B cell (primary cell): Measurements from ENCODE around the gene FNDC3A. TPM values are rescaled to one million over a fixed set of nuclear protein-coding genes. Genes with fewer than 3 reads are reported as not detected.

ENCODE experiments used
- ATAC-seq: fragments of 200-7000 bp; cut with Tn5 transposase; one replicate; pipeline ENCODE4 v1.10.0; 2021; ENCODE audit warnings: low read depth, mild to moderate bottlenecking, moderate number of reproducible peaks, moderate library complexity
- CTCF ChIA-PET: fragments of 350-600 bp; sonication (Branson Sonifier 250); formaldehyde crosslinking; loops from one replicate; lab custom pipeline; 2021; ENCODE audit warnings: antibody characterized with exemption, inconsistent platforms; lab: Charles Lee
- POLR2A ChIA-PET: fragments of 350-600 bp; sonication (Branson Sonifier 250); formaldehyde crosslinking; loops from one replicate; lab custom pipeline; 2021; ENCODE audit warnings: antibody characterized with exemption; lab: Charles Lee
- DNase-seq: peaks from one replicate; pipeline ENCODE4 v3.0.0; 2013
- H2AFZ ChIP-seq: 2 replicates; pipeline ENCODE4 v1.6.1; 2012; ENCODE audit warnings: mild to moderate bottlenecking, low read depth, low read length; ENCODE audit not compliant: insufficient read depth, poor library complexity, severe bottlenecking
- H3K27ac ChIP-seq, 2 donors: 1 replicate in 1 of 2; 2 replicates in 1 of 2; pipeline ENCODE4 v1.5.1; 2012 to 2013; ENCODE audit warnings: low read length in 2 of 2, mild to moderate bottlenecking in 2 of 2, moderate library complexity in 1 of 2
- H3K27me3 ChIP-seq, 4 experiments: fragments of 200-600 bp in 1 of 4; sonication (generic) in 1 of 4; replicated peaks in 1 of 4; 1 replicate in 2 of 4; 2 replicates in 2 of 4; pipeline versions ENCODE4 v1.6.1 to v1.7.0; 2013 to 2016; ENCODE audit warnings: low read length in 3 of 4, mild to moderate bottlenecking in 2 of 4, mixed read lengths in 1 of 4, moderate library complexity in 1 of 4; ENCODE audit not compliant: insufficient read depth in 4 of 4, control insufficient read depth in 3 of 4; ENCODE audit errors: control extremely low read depth in 1 of 4
- H3K36me3 ChIP-seq, 2 experiments: replicated peaks in 1 of 2; 1 replicate in 1 of 2; 2 replicates in 1 of 2; pipeline versions ENCODE4 v1.6.1 to v1.7.1; 2013; ENCODE audit warnings: low read length in 1 of 2; ENCODE audit not compliant: insufficient read depth in 2 of 2, control insufficient read depth in 1 of 2; ENCODE audit errors: control extremely low read depth in 1 of 2, extremely low read depth in 1 of 2
- H3K4me1 ChIP-seq, 2 donors: fragments of 200-600 bp in 1 of 2; sonication (generic) in 1 of 2; 1 replicate in 1 of 2; 2 replicates in 1 of 2; pipeline versions ENCODE4 v1.5.1 to v1.6.1; 2013 to 2017; ENCODE audit warnings: low read length in 2 of 2; ENCODE audit not compliant: control insufficient read depth in 2 of 2, insufficient read depth in 2 of 2
- H3K4me2 ChIP-seq: replicated peaks from 2 replicates; pipeline ENCODE3; 2012; ENCODE audit warnings: mild to moderate bottlenecking, low read depth, low read length; ENCODE audit not compliant: poor library complexity, severe bottlenecking
- H3K4me3 ChIP-seq, 5 experiments: fragments of 200-600 bp in 1 of 5; sonication (generic) in 1 of 5; 1 replicate in 3 of 5; 2 replicates in 2 of 5; pipeline versions ENCODE4 v1.5.1 to v1.7.0; 2011 to 2016; ENCODE audit warnings: low read length in 4 of 5, mild to moderate bottlenecking in 4 of 5, low read depth in 2 of 5, control low read depth in 1 of 5, moderate library complexity in 1 of 5; ENCODE audit not compliant: insufficient read depth in 1 of 5; ENCODE audit errors: control extremely low read depth in 1 of 5, extremely low read depth in 1 of 5
- H3K79me2 ChIP-seq: fragments of 200-600 bp; sonication (generic); one replicate; pipeline ENCODE4 v1.6.0; 2016; ENCODE audit warnings: low read length; ENCODE audit not compliant: control insufficient read depth, insufficient read depth
- H3K9ac ChIP-seq: fragments of 200-600 bp; sonication (generic); 2 replicates; pipeline ENCODE4 v1.6.1; 2017; ENCODE audit warnings: mild to moderate bottlenecking, low read length, moderate library complexity
- H3K9me3 ChIP-seq, 3 donors: one replicate each; pipeline versions ENCODE4 v1.6.1 to v1.7.1; 2013; ENCODE audit warnings: low read length in 2 of 3; ENCODE audit not compliant: control insufficient read depth in 2 of 3, insufficient read depth in 1 of 3; ENCODE audit errors: control extremely low read depth in 1 of 3
- H4K20me1 ChIP-seq: 2 replicates; pipeline ENCODE4 v1.6.0; 2012; ENCODE audit warnings: mild to moderate bottlenecking, low read length; ENCODE audit not compliant: insufficient read depth, control insufficient read depth, poor library complexity, severe bottlenecking
- H3K27ac Mint-ChIP-seq: one replicate; pipeline ENCODE4 v1.8.0; 2021; ENCODE audit warnings: mixed read lengths
- H3K27me3 Mint-ChIP-seq: one replicate; pipeline ENCODE4 v1.8.0; 2021; ENCODE audit warnings: mixed read lengths
- H3K4me1 Mint-ChIP-seq: one replicate; pipeline ENCODE4 v1.8.0; 2021; ENCODE audit warnings: mixed read lengths
- H3K4me3 Mint-ChIP-seq: one replicate; pipeline ENCODE4 v1.8.0; 2021; ENCODE audit warnings: mixed read lengths
- H3K9me3 Mint-ChIP-seq: one replicate; pipeline ENCODE4 v1.8.0; 2022; ENCODE audit warnings: mixed read lengths; ENCODE audit not compliant: insufficient read depth
- EZH2 ChIP-seq: IDR thresholded peaks from 2 replicates; pipeline ENCODE4 v1.6.1; 2012; ENCODE audit warnings: borderline replicate concordance, low read depth, mild to moderate bottlenecking, moderate library complexity, low read length; ENCODE audit not compliant: insufficient read depth, poor library complexity, severe bottlenecking
- WGBS: methylation state at CpG from one replicate; pipeline ENCODE4 v1.1.5; 2013; ENCODE audit warnings: missing lambda C conversion rate; ENCODE audit not compliant: insufficient coverage; 5-methylcytosine and 5-hydroxymethylcytosine counted together
- intact Hi-C: fragments of 100-400 bp; cut with micrococcal nuclease; formaldehyde crosslinking; loops from one replicate; pipeline ENCODE4 v1.10.0; 2022
- polyA plus RNA-seq: library from polyadenylated mRNA; depleted of rRNA; stranded (reverse); fragments of >200 nt; gene quantifications from 2 replicates; pipeline ENCODE4 v1.2.3, GENCODE V29; 2012
- total RNA-seq, 2 donors: library from RNA; stranded (reverse); fragments of 120-200 nt in 1 of 2; gene quantifications; 1 replicate in 1 of 2; 2 replicates in 1 of 2; pipeline versions ENCODE4 v1.2.3 to v1.2.4, GENCODE V29; 2013 to 2022
- TF ChIP-seq, protein P1 (sequence below): fragments of 200-600 bp; IDR thresholded peaks from one replicate; pipeline ENCODE4 v1.8.0; 2022; ENCODE audit warnings: antibody characterized with exemption, mild to moderate bottlenecking

Gene FNDC3A
- total and polyA plus RNA-seq, 2 donors (not counting 1 experiment from before 2014, with no cell fraction given), result 13.5 to 37.1 TPM

DNA sequence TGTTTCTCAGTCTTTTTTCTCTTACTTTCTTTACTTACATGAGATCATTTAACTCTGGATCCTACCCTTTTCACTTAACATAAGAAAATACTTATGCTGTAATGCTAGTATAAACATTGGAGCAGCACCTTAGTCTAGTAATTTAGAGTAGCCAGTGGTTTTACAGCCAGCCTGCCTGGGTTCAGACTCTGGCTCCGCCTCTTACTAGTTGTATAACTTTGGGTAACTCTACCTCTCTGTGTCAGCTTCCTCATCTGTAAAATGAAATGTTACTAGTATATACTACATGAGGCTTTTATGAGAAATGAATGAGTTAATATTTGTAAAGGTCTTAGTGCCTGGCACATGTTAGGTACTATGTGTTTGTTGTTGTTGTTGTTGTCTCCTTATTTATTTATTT, 277.6 kb downstream of the FNDC3A start:
- H3K4me1 ChIP-seq, result peaks cover 5 to 7% of the 10 kb centered on the region in 2 donors
- H3K36me3 ChIP-seq, result peaks cover 2 to 19% of the 10 kb centered on the region in 2 experiments
- no peak overlapping the region for H3K27ac Mint-ChIP-seq
- H2AFZ ChIP-seq, result no peak overlapping the region
- H3K9me3 ChIP-seq, result no peaks in the 10 kb centered on the region
- no peaks in the 10 kb centered on the region for H3K27me3 ChIP-seq
- H4K20me1 ChIP-seq, result no peaks in the 10 kb centered on the region
- no peak for DNase-seq
- peaks cover 4% of the 10 kb centered on the region for H3K79me2 ChIP-seq
- no peak overlapping the region for H3K4me3 Mint-ChIP-seq
- H3K27ac ChIP-seq, result no peak overlapping the region
- no peaks in the 10 kb centered on the region for H3K9me3 Mint-ChIP-seq
- ChIA-PET POLR2A (no interaction called here), CTCF (no interaction called here)
- no peak overlapping the region for H3K4me2 ChIP-seq
- intact Hi-C loops, result no loop called here
- no peak for ATAC-seq
- H3K27me3 Mint-ChIP-seq, result no peaks in the 10 kb centered on the region
- H3K4me1 Mint-ChIP-seq, result peaks cover 25% of the 10 kb centered on the region
- no peak overlapping the region for H3K9ac ChIP-seq
- no CpG with 5 or more reads among the region's 1 CpG for WGBS
- TF ChIP-seq EZH2, result no peak
- TF ChIP-seq, protein P1, sequence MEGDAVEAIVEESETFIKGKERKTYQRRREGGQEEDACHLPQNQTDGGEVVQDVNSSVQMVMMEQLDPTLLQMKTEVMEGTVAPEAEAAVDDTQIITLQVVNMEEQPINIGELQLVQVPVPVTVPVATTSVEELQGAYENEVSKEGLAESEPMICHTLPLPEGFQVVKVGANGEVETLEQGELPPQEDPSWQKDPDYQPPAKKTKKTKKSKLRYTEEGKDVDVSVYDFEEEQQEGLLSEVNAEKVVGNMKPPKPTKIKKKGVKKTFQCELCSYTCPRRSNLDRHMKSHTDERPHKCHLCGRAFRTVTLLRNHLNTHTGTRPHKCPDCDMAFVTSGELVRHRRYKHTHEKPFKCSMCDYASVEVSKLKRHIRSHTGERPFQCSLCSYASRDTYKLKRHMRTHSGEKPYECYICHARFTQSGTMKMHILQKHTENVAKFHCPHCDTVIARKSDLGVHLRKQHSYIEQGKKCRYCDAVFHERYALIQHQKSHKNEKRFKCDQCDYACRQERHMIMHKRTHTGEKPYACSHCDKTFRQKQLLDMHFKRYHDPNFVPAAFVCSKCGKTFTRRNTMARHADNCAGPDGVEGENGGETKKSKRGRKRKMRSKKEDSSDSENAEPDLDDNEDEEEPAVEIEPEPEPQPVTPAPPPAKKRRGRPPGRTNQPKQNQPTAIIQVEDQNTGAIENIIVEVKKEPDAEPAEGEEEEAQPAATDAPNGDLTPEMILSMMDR, result no peak
- no peak overlapping the region for H3K4me3 ChIP-seq

DNA sequence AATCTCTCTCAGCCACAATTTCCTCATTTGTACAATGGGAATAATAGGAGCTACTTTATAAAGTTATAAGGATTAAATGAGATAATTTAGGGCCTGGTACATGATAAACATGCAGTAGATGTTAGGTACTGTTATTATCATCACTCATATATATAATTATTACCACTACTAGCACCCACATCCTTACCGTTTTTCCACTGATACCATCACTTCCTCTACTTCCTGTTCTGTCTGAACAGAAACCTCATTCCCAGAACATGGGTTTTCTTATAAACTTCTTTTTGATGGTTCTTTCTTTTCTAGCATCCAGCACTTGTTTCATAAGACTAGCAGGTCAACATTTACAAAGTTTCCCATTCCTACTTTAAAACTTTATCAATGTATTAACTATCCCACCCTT, 278.3 kb downstream of the FNDC3A start:
- Histone ChIP-seq H4K20me1 (no peaks in the 10 kb centered on the region), H3K9me3 (no peaks in the 10 kb centered on the region), H3K79me2 (peaks cover 4% of the 10 kb centered on the region), H3K27ac (no peak overlapping the region), H3K4me2 (no peak overlapping the region), H3K4me1 (peaks cover 0 to 7% of the 10 kb centered on the region in 2 donors), H3K9ac (no peak overlapping the region), H3K36me3 (peaks cover 2 to 19% of the 10 kb centered on the region in 2 experiments), H2AFZ (no peak overlapping the region), H3K27me3 (no peaks in the 10 kb centered on the region), H3K4me3 (no peak overlapping the region)
- no peak overlapping the region for H3K4me3 Mint-ChIP-seq
- POLR2A ChIA-PET, result no interaction called here
- no peak for DNase-seq
- peaks cover 22% of the 10 kb centered on the region for H3K4me1 Mint-ChIP-seq
- WGBS, result 0% methylated on average over 1 of the region's 1 CpG
- H3K27ac Mint-ChIP-seq, result no peak overlapping the region
- intact Hi-C loops, result no loop called here
- TF ChIP-seq, protein P1, result no peak
- TF ChIP-seq EZH2, result no peak
- H3K9me3 Mint-ChIP-seq, result no peaks in the 10 kb centered on the region
- ATAC-seq, result no peak
- CTCF ChIA-PET, result no interaction called here
- no peaks in the 10 kb centered on the region for H3K27me3 Mint-ChIP-seq
